NCI-H446 treated with DMSO at 0.1 percent for 48 hours (cell line): Measurements from ENCODE around the gene C22orf39.

Experiments
- DNase-seq: peaks from one replicate; lab custom pipeline; 2025; lab: John Stamatoyannopoulos, UW

The C22orf39 gene

DNA sequence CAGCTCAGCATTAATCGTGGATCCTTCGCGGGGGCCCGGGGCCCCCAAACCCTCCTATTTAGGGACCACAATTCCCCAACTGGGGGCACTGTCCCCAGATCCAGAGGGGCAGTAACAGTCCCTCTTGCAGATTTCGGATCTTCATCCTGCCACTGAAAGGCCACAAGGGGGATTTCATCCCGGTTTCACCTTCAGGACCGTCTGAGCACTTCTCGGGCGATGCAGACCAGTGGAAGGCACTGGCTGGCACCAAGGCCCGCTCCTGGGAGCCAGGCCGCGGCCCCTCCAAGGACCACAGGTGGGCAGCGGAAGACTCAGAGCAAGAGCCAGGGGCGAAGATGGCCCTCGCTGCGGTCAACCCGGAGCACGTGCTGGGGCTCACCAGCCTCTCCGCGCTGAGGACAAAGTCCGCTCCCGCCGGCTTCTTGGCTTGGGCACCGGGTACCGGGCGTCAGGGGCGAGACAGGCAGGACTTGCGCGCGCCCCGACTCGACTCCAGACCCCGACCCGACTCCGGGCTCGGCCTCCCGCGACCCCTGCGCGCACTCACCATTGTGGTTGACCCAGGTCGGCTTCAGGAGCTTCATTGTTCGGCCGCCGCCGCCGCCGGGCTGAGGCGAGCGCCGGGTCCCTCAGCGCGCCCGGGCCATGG lies 16.5 kb downstream of the C22orf39 start:
- no peak for DNase-seq

GRCh38 chr22:19429950-19430889 lies 17.3 kb downstream of the C22orf39 start:
- DNase-seq = no peak

GRCh38 chr22:19424186-19424500 lies 23.4 kb downstream of the C22orf39 start:
- DNase-seq = no peak

DNA sequence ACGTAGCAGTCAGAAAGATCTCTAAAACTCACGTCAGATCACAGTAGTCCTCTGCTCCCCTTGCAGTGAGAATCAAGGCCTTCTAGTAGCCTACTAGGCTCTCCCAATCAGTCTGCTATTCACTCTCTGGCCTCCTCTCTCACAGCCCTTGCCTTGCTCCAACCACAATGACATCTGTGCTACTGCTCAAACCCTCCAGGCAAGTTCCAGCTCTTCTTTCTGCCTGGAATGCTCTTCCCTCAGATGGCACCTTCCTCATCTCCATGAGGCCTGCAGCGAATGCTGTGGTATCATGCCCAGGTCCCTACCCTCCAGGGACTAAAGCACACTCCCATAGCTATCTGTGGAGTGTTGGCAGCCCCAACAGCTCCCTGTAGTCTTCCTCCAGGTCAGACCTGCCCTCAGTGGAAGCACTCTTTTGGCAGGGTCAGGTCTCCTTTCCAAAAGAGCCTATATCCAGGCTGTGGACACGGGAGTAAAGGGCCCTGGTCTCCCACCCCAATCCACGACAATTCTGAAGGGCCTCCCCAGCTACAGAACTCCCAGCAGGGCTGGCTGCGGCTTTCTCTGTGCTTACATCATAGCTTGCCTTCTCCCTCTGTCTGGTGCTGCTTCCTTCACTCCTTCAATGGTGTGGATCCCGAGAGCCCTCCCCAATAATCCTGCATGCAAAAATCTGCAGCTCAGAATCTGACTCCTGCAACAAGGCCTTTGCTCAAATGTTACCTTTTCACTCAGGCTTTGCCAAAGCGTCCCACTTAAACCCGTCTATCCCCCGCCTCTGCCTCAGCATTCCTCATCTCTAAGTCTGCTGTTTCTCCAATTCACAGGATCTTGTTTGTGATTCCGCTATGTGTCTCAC lies 24.8 kb downstream of the C22orf39 start:
- no peak for DNase-seq

DNA sequence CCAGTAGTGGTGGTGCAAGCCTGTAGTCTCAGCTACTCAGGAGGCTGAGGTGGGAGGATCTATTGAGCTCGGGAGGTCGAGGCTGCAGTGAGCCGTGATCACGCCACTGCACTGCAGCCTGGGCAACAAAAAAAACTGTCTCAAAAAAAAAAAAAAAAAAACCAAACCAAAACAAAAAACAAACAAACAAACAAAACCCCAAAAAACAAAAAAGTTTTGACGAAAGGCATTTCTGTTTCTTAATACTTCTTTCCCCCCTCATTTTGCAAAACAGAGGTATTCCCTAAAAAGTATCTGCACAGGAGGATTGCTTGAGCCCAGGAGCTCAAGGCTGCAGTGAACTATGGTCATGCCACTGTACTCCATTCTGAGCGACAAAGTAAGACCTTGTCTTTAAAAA lies 27.2 kb downstream of the C22orf39 start:
- no peak for DNase-seq

DNA sequence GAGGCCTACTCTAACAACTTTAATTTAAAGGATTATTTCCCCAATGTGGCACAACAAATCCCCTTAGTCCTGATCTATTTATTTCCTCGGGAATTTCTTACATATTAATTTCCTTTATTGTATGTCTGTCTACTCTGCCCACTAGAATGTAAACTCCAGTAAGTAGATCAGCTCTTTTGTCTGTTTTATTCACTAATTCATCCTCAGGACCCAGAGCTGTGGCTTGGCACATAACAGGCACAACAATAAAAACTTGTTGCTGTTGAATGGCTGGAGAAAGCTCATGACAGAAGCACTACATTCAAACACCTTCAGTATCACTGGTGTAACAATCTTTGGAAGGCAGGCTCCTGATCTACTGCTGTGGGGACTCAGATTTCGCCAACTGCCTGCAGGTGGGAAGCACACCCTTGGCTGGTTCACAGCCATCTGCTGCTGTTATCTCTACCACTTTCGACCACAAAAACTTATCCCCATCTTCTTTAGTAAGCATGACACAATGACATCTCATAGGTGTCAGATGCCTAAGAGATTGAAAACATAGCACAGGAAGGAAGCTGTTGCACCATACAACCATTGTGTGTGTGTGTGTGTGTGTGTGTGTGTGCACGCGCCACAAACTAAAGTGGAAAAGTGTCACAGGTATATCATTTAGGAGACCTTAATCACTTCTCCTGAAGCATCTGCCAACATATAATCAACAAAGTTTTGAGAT lies 27.9 kb downstream of the C22orf39 start:
- no peak for DNase-seq

DNA sequence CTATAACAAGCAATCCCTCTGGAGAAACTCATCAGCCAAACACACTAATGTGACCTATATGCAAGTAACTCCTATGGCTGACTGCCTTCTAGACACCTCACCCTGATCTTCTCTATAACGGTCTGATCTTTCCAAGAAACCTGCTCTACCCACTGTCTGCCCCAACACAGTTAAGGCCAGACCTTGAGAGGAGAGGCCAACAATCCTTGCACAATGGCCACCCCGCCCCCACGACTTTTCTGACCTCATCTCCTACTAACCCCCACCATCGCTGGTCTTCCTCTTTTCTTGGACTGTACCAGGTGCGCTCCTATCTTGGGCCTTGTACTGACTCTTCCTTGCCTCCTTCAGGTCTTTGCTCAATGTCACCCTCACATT lies 28.4 kb downstream of the C22orf39 start:
- DNase-seq = no peak

- no peak for DNase-seq
Measured at GRCh38 chr22:19412923-19413322, 34.6 kb downstream of the C22orf39 start.

GRCh38 chr22:19412478-19412877 lies 35.0 kb downstream of the C22orf39 start:
- no peak for DNase-seq

DNA sequence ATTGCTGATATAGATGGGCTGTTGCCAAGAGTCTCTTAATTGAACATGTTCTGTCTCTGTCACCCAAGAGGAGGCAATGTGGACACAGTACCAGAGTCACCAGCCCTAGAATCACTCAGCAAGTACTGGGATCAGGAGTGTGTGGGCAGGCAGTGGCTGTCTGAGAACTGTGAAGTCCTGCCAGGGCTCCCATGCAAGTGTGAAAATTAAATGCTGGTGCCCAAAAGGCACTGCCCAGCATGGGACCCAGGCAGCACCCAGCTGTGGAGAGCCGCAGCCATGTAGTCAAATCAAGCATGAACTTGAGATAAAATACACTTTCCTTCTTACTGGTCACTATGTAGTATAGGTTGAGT lies 35.8 kb downstream of the C22orf39 start:
- no peak for DNase-seq

DNA sequence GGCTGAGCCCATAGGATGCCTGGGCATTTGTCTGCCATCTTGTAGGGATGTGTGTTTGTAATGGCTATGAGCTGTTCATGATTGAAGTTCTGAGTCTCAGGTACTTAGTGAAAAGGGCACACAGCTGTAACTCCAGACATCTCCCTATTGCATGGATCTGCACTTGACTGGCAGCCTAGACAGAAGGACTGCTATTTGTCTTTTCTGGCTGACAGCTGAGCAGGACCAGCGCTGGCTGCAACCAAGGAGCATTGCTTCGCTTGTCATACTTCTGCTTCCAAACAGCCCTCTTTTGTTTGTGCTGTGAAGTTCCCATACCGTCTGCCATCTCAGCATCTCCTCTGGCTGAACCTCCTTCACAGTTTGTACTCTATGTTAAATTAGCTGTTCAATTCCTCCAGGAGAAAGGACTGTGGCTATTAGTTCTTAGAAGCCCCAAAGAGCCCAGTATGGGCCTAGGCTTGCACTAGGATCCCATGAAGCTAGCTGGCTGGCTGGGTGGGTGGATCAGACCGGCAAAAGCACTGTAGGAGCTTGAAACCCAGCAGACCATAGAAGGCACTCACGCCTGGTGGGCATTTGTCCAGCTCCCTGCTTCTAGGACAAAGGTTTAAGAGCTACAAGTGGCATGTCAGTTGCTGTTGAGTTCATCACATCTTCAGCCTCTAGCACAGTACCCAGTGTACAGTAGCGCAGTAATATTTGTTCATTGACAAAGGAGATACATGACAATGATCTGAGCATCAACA lies 36.4 kb downstream of the C22orf39 start:
- DNase-seq = no peak

DNA sequence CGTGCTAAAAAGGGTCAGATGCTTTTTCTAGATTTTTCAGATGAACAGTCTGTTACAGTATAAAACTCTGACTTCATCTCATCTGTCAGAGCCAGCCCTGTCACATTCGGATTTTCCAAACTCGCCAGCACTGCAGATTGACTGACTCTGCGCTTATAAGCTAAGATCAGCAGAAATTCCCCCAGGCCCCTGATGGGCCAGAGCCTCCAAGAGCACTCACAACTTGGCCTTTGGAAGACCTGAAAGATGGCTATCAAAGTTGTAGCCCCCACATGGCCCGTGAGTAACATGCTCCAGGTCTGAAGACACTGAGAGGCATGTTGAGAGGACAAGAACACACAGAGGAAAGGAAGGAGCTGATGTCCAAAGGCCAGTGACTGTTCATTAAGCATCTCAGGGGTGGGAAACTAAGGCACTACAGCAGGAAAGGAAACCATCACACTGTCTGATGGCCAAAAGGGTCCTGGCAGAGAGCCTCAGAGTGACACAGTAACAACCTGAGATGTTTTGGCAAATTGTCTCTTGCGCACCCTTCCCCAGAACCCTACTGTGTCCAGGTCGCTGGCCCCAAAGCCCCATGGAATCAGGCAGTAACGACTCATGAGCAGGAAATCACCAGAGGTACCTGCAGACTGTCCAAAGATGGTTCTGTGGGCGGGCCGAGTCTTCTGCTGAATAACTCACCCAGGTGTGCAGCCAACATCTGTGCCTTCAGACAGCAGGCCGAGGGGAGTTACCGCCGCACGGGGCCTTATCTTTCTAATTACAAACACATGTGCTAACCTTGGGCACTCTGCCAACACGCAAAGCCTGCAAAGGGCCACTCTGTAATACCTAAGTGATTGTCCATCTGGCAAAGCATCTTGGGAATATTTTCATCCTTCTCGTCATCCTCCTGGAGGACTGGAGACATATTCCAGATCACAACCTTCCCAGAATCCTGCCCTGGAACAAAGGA lies 39.6 kb downstream of the C22orf39 start:
- DNase-seq = no peak

DNA sequence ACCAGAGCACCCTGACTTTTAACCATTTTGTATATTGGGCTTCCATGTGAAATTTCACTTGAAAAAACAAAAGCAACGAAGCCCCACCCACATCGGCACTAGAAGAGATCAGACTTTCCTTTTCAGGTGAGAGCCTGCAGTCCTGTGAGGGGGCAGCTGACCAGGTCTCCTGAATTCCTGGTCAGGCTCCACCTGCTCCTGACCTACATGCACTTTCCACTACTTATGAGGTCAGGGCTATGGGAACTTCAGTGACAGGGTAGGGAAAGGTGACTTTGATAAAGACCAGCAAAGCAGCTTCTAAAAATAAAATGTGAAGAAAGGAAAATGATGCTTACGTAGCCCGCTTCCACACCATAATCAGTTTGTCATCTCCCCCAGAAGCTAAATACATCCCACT lies 40.7 kb downstream of the C22orf39 start:
- no peak for DNase-seq

GRCh38 chr22:19406281-19406811 lies 41.2 kb downstream of the C22orf39 start:
- no peak for DNase-seq

DNA sequence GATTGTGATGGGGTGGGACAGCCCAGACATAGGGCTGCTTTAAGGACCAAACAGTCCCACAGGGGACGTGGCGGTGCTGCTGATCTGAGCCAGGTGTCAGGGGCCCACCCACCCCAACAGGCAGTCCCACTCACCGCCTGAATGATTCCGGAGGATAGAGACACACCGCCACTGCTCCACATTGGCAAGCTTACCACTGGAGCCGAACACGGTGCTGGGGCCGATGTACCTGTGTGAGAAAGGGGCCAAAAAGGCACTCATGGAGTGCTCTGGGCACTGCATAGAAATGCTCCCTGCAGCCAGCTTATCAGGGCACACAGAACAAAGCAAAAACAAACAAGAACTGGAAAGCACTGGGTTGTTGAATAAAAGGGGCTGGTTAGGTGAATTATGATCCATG lies 41.9 kb downstream of the C22orf39 start:
- no peak for DNase-seq

DNA sequence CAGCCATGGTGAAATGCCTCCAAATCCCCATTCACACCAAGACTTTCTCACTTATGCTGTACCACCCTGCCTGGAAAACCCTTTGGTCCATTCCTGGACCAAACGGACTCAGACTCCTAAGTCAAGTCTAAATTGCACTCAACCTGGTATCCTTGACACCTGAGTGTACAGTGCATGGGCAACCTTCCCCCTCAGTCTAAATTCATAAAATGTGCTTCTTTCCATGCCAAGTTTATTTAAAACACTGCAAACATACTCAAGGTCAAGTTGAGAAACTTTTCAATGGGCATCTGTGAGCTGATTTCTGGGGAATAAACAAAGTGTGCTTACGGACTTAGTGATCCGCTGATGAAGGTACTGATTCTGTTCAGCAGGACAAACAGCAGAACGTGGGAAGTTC lies 42.4 kb downstream of the C22orf39 start:
- DNase-seq = no peak

GRCh38 chr22:19404676-19405075 lies 42.8 kb downstream of the C22orf39 start:
- DNase-seq = no peak

- DNase-seq = no peak
Measured at GRCh38 chr22:19402642-19403191, 44.8 kb downstream of the C22orf39 start.

- no peak for DNase-seq
Measured at GRCh38 chr22:19401483-19401882, 46.0 kb downstream of the C22orf39 start.

DNA sequence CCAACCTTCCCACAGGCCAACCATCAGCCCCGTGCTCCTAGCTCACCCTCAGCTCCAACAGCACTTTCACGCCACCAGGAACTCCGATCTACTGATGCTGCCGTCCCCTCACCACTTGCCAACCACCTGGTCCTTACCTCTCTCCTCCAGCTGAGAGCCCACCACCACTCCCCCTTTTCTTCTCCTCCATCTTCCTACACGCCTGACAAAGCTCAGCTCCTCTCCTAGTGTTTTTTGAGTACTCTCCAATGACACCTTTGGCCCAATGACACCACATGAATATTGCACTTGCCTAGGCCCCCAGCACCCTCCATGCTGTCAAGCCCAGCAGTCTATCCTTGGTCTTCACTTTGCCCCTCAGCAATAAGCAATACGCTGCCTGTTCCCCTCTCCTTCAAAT lies 46.6 kb downstream of the C22orf39 start:
- DNase-seq = no peak
